ENCODE measurements around the gene NXPE2. TPM values are rescaled to one million over a fixed set of nuclear protein-coding genes. Genes with fewer than 3 reads are reported as not detected.

NXPE2 gene
- polyA plus RNA-seq, 1 of the 3 experiments (the other 2 are of a cell fraction) = not detected

- Histone ChIP-seq H3K79me2 (ENCODE audit: insufficient read depth) (no peaks in the 10 kb centered on the region), H3K27me3 (ENCODE audit: insufficient read depth) (no peaks in the 10 kb centered on the region), H4K20me1 (ENCODE audit: insufficient read depth) (no peaks in the 10 kb centered on the region), H3F3A (replicated peaks; ENCODE audit: insufficient read depth) (no peaks in the 10 kb centered on the region), H3K4me3 (ENCODE audit: low read depth in 2 of 2, low read length in 1 of 2) (no peak overlapping the region), H3K4me1 (ENCODE audit: control insufficient read depth in 1 of 2, insufficient read depth in 2 of 2, low read depth in 1 of 2, low read length in 1 of 2) (no peaks in the 10 kb centered on the region), H3K4me2 (no peak overlapping the region), H3K27ac (ENCODE audit: low read depth in 2 of 2, low read length in 1 of 2) (no peak overlapping the region), H3K9me3 (no peaks in the 10 kb centered on the region), H2AFZ (ENCODE audit: low read depth) (no peak overlapping the region), H3K36me3 (replicated peaks in 1 of 2; ENCODE audit: control insufficient read depth in 1 of 2, insufficient read depth in 2 of 2, low read length in 1 of 2) (no peaks in the 10 kb centered on the region), H3K9me2 (no peaks in the 10 kb centered on the region), H3K9ac (no peak overlapping the region)
- CTCF ChIA-PET = no interaction called here
- TF ChIP-seq SIN3A (IDR thresholded peaks at IDR 0.05; ENCODE audit: borderline replicate concordance, low read depth, low read length) = no peak
- TF ChIP-seq FOXM1 (IDR thresholded peaks at IDR 0.05; ENCODE audit: low read depth) = no peak
- TF ChIP-seq JUND (IDR thresholded peaks at IDR 0.05) = no peak
- TF ChIP-seq POLR2AphosphoS5 (IDR thresholded peaks at IDR 0.05; ENCODE audit: low read depth, low read length) = no peak
- TF ChIP-seq ELF1 (IDR thresholded peaks at IDR 0.05) = no peak
- TF ChIP-seq GATA2 (CRISPR knock-in tag; IDR thresholded peaks at IDR 0.05) = no peak
- TF ChIP-seq RXRA (IDR thresholded peaks at IDR 0.05; ENCODE audit: borderline replicate concordance, low read depth) = no peak
- TF ChIP-seq, protein P1, sequence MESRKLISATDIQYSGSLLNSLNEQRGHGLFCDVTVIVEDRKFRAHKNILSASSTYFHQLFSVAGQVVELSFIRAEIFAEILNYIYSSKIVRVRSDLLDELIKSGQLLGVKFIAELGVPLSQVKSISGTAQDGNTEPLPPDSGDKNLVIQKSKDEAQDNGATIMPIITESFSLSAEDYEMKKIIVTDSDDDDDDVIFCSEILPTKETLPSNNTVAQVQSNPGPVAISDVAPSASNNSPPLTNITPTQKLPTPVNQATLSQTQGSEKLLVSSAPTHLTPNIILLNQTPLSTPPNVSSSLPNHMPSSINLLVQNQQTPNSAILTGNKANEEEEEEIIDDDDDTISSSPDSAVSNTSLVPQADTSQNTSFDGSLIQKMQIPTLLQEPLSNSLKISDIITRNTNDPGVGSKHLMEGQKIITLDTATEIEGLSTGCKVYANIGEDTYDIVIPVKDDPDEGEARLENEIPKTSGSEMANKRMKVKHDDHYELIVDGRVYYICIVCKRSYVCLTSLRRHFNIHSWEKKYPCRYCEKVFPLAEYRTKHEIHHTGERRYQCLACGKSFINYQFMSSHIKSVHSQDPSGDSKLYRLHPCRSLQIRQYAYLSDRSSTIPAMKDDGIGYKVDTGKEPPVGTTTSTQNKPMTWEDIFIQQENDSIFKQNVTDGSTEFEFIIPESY (IDR thresholded peaks at IDR 0.05; ENCODE audit: borderline replicate concordance, low read depth) = no peak
- TF ChIP-seq FOXJ3 (CRISPR knock-in tag; IDR thresholded peaks at IDR 0.05) = no peak
- TF ChIP-seq EZH2phosphoT487 (IDR thresholded peaks at IDR 0.05; ENCODE audit: borderline replicate concordance, low read depth) = no peak
- no peak for TF ChIP-seq NRF1 (IDR thresholded peaks at IDR 0.05; ENCODE audit: low read depth, low read length)
- no peak for TF ChIP-seq TAF1 (IDR thresholded peaks at IDR 0.05; ENCODE audit: borderline replicate concordance, low read depth, low read length)
- no peak for TF ChIP-seq IRF3 (IDR thresholded peaks at IDR 0.05; ENCODE audit: low read depth, low read length)
- no peak for TF ChIP-seq MXI1 (IDR thresholded peaks at IDR 0.05; ENCODE audit: low read depth, low read length)
- TF ChIP-seq, protein P2, sequence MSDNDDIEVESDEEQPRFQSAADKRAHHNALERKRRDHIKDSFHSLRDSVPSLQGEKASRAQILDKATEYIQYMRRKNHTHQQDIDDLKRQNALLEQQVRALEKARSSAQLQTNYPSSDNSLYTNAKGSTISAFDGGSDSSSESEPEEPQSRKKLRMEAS (IDR thresholded peaks at IDR 0.05; ENCODE audit: low read depth) = no peak
- no peak for TF ChIP-seq EP300 (IDR thresholded peaks at IDR 0.05; ENCODE audit: borderline replicate concordance in 1 of 2, low read depth in 1 of 2, low read length in 1 of 2)
- no peak for TF ChIP-seq CTCF (IDR thresholded peaks at IDR 0.05)
- WGBS (ENCODE audit: low lambda C conversion rate) = 15% methylated on average over 3 of the region's 3 CpGs
- no peak for DNase-seq
- POLR2A ChIA-PET = no interaction called here
These were observed 27.7 kb upstream of the NXPE2 start for GRCh38 chr11:114650661-114651060.
